Activated CD4-positive, alpha-beta T cell treated with anti-CD3 and anti-CD28 coated beads for 48 hours (primary cell): ENCODE measurements around the gene DMAC1.

Experiments
- DNase-seq: peaks from one replicate; pipeline ENCODE4 v3.0.0-alpha.2; 2020

The DMAC1 gene

DNA sequence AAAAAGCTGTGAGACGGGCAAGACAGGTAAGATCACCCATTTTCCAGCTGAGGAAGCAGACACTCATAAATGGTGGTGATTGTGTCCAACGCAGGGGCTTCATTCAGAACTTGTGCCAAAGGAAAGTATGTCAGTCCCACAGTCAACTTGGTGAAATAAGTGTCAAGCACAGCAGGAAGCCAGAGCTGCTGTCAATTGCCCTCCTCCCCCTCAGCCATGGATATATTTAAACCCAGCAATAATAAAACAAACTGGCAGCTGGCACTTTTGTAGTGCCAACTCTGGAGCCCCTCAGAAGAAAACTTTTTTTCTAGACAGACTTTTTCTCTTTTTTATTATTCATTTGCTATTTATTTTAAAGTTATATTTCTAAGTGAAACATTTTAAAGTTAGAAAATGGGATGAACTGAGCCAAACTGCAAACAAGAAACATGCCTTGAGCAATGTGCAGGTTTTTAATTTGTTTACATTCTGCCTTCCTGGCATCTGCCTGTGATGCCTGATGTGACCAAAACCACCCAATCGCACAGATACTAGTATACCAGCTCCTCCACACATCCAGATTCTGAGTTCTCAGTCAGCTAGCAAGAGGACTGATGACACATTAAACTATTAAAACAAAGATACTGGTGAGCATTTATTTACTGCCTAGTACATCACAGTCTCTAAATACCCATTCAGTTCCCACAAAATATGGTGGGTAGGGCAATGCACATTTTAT is 17.0 kb downstream of the DMAC1 start:
- DNase-seq: no peak

DNA sequence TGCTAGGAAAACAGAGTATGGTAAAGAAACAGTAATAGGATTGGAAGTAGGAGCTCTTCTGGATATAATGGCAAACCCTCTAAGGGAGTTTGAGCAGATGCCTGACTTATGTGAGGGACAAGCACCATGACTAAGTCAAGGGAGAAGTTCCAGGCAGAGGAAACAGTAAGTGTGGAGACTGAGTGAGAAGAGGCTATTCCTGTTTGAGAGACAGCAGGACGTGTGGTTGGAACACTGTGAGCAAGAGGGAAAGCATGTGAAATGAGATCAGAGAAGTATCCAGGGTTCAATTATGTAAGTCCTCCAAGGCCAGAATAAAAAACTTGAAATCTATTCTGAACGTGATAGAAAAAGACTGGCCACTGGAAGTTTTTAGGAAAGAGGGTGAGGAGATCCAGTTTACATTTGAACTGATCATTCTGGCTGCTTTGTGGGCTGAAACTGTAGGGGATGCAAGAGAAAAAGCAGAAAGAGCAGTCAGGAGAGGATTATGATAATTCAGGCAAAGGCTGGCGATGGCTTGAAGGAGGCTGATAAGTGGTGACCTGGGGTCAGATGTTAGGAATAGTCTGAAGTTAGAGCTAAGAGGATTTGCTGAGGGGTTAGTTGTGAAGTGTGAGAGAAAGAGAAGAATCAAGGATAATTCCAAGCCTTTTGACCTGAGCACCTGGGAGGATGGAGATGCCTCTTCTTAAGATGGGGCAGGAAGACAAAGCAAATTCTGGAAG is 19.2 kb downstream of the DMAC1 start:
- DNase-seq: no peak

DNA sequence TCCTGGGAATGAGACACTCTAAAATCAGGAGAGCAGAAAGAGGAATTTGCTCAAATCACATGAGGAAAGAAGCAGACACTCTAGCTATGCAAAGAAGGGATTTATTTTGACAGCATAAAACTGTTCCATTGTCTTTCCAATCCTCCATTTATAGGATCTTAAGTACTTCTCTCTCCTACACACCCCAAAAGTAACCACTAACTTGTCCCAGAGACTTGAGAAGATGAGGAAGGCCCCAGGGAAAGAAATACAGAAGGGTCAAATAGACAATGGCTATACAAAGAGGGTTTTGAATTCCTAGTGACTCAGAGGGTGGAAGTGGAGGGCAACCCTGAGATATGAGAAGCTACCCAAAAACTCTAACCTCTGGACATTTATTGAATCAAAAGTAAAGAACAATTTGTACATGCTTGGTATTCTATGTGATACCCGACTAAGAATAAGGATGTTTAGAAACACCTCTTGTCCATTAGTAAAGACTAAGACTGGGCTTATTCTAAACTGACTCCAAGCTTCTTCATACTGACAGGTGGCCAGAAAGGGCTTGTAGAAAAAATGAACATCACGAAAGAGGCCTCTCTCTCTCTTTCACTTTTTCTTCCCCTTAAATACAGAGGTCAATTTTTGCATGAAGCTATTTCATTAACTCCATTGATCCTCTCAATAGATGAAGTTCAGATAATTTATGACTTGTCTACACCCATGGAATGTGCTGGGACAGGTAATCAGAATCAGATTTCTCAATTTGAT is 20.6 kb downstream of the DMAC1 start:
- no peak for DNase-seq

DNA sequence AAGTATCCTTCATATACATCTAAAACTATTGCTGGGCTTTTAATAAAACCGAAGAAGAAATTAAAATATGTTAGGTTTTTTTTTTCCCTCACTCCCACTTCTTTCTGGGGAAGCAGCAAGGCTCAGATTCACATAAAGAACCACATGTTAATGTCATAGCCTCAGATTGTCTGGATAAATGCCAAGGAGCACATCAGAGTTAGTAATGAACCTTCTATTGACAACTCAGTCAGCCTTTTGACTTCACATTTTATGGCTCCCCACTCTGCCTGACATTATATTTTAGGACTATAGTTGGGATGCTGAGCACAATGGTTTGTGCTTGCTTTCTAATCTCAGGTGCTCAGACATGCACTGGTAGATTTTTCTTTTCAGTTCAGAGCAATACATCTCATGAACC is 21.8 kb downstream of the DMAC1 start:
- no peak for DNase-seq

DNA sequence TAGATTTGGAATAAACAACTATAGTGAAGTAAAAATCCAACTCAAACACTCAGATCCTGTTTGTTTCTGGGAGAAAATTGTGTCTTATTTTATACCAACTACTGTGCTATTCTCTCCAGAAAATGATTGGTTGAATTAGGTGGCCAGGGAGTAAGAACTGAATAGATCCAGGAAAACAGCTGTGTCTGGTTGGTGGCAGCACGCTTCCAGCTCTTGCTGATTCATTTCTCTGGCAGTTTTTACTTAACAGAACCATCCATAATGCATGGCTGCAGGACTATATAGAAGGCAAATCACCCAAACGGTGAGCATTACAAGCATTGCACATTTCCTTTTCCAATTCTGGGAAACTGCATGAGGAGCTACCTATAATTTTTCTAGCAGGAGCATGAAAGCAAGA is 29.5 kb downstream of the DMAC1 start:
- DNase-seq: no peak

DNA sequence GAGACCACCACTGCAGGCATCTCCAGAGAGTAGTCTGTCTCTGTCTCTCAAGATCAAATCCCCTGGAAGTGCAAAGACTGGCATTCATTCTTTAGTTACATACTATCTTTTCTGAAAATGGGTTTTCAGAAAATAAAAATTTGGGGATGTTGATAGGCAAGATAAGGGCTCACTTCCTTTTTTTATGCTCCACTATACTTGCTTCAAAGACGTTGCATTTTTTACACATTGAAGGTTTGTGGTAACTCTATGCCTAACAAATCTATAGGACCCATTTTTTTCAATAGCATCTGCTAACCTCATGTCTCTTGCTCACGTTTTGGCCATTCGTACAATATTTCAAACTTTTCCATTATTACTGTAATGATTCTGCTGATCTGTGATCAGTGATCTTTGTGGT is 37.0 kb downstream of the DMAC1 start:
- no peak for DNase-seq

DNA sequence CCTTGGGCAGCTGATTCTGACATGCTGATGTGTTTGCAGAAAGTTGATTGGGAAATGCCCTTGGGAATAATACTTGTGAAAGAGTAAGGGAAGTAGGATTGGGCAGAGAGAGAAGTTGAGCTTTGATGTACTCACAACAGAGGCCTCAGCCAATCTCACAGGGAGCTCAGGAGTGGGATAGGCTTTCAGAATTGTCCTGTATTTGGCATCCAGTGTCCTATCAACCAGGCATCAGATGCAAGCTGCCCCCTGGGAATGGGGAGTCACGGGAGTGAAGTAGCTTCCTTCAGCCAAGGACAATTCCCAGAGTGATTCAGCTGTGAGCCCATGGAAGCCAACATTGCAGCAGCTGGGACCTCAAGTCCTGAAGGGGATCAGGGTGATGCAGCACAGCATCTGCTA is 39.6 kb downstream of the DMAC1 start:
- DNase-seq: no peak

DNA sequence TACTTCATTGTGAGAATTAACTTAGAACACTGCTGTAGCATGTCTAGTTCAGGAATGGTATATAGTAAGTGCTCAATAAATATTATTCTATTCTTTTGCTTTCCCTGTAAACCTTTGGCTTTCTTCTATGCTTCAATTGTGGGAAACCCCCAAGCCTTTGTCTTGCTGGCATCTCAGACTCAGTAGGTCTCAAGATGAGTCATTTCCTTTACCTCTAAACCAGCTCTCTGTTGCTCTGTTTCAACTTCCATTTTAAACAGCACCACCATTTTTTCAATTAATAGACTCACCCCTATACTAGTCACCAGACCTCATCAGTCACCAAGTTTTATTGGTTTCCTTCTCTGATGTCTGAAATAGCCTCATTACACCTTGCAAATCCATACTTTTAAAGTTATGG is 43.5 kb downstream of the DMAC1 start:
- DNase-seq: peak; percentile 18

DNA sequence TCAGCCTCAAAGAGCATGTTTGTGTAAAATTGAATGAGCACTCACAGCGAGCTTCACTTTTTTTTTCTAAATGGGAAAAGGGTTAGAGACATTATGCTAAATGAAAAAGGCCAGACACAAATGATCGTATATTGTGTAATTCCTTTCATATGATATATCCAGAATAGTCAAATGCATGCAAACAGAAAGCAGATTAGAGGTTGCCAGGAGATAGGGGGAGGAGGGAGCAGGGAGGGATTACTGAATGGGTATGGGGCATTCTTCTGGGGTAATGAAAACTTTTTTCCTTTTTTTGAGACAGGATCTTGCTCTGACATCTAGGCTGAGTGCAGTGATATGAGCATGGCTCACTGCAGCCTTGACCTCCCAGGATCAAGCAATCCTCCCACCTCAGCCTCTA is 47.1 kb downstream of the DMAC1 start:
- DNase-seq: no peak
